Left renal pelvis (tissue), 4 donors: ENCODE data around the gene MAGED1. TPM values are rescaled to one million over a fixed set of nuclear protein-coding genes. Genes with fewer than 3 reads are reported as not detected.
"Not testable (repeated sequence)": the region's sequence is repeated elsewhere in the genome, so short reads cannot be mapped to it uniquely, and the experiment has no call there.

ENCODE experiments used
- DNase-seq, 4 donors: peaks; one replicate each; pipeline ENCODE4 v3.0.0-alpha.2; 2013; ENCODE audit warnings: low read depth in 4 of 4, low spot score in 3 of 4
- polyA plus RNA-seq, 4 donors: library from polyadenylated mRNA; unstranded; fragments of 120-200 nt; gene quantifications; one replicate each; pipeline ENCODE4 v1.2.1, GENCODE V29; 2013; ENCODE audit not compliant: insufficient read length in 4 of 4

The MAGED1 gene
- polyA plus RNA-seq, 4 donors = 306 to 433 (median 356) TPM

GRCh38 chrX:51894697-51895336 is 1.4 kb downstream of the MAGED1 start:
- DNase-seq = peak in 2 of 4 donors; percentile 1 to 12

DNA sequence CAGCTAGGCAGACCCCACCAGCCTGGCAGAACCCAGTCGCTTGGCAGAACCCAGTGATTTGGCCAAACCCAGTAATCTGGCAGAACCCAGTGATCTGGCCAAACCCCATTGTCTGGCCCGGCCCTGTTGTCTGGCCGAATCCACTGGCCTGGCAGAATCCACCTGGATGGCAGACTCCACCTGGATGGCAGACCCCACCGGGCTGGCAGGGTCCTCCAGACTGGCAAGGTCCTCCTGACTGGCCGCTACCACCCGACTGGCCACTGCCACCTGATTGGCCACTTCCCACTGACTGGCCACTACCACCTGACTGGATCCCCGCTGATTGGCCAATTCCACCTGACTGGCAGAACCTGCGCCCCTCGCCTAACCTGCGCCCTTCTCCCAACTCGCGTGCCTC is 3.2 kb downstream of the MAGED1 start:
- DNase-seq = no peak

- no peak for DNase-seq
Measured at GRCh38 chrX:51899741-51900140, 6.3 kb downstream of the MAGED1 start.

- DNase-seq = no peak
Measured at GRCh38 chrX:51902510-51903050, 9.2 kb downstream of the MAGED1 start.

GRCh38 chrX:51905152-51905551 is 11.7 kb downstream of the MAGED1 start:
- DNase-seq = not testable (repeated sequence)

- DNase-seq = no peak
Measured at GRCh38 chrX:51905711-51906110, 12.3 kb downstream of the MAGED1 start.

GRCh38 chrX:51917604-51918003 is 24.2 kb downstream of the MAGED1 start:
- DNase-seq = no peak

GRCh38 chrX:51922561-51922960 is 29.1 kb downstream of the MAGED1 start:
- DNase-seq = no peak

GRCh38 chrX:51931566-51932150 is 38.2 kb downstream of the MAGED1 start:
- no peak for DNase-seq

Other genes starting within 250 kb of the MAGED1 start
- gene CENPVL2, start 210.8 kb upstream of the MAGED1 start, polyA plus RNA-seq = under 1 TPM in 3 of 4 donors, not detected in 1; 0.16 to 0.34 (median 0.32) TPM
- under 1 TPM in 3 of 4 donors, not detected in 1; 0.16 to 0.34 (median 0.32) TPM for gene CENPVL1, start 183.1 kb upstream of the MAGED1 start, polyA plus RNA-seq
- gene GSPT2, start 150.2 kb upstream of the MAGED1 start, polyA plus RNA-seq = 10 to 100 TPM; 16.4 to 24.2 (median 20.5) TPM
- gene MAGED4B, start 175.6 kb downstream of the MAGED1 start, polyA plus RNA-seq = 10 to 100 TPM; 63.5 to 96.9 (median 73.2) TPM